Stimulated activated CD4-positive, alpha-beta T cell treated with anti-CD3 and anti-CD28 coated beads, TNF-alpha, amount 100 ng/mL, for 1 hour (primary cell): ENCODE measurements around the gene NECAB2.

Experiments used
- DNase-seq, 3 donors: peaks; one replicate each; pipeline ENCODE4 v3.0.0-alpha.2; 2020; ENCODE audit warnings: low read depth in 3 of 3, low spot score in 1 of 3

Gene NECAB2

GRCh38 chr16:83951544-83951943 is 16.5 kb upstream of the NECAB2 start:
- no peak for DNase-seq

- DNase-seq: no peak
Measured at GRCh38 chr16:83952587-83952939, 15.5 kb upstream of the NECAB2 start.

GRCh38 chr16:83952940-83953795 is 14.9 kb upstream of the NECAB2 start, which contains the start of gene OSGIN1:
OSGIN1 (plus strand) TSS chr16:83953240; CDS start chr16:83957672, 4,432 bp downstream.
- DNase-seq: peak in 1 of 3 donors; percentile 72

GRCh38 chr16:83953796-83954576 is 14.1 kb upstream of the NECAB2 start:
- DNase-seq: no peak

- no peak for DNase-seq
Measured at GRCh38 chr16:83954577-83955016, 13.4 kb upstream of the NECAB2 start.

- no peak for DNase-seq
Measured at GRCh38 chr16:83955218-83956130, 12.6 kb upstream of the NECAB2 start.

- peak; percentile 16 to 65 (median 34) for DNase-seq
Measured at GRCh38 chr16:83956336-83957289, 11.4 kb upstream of the NECAB2 start.

GRCh38 chr16:83957296-83957855 is 10.7 kb upstream of the NECAB2 start:
- DNase-seq: no peak

GRCh38 chr16:83958137-83958845 is 9.8 kb upstream of the NECAB2 start:
- no peak for DNase-seq

GRCh38 chr16:83958846-83959565 is 9.0 kb upstream of the NECAB2 start:
- DNase-seq: no peak

- no peak for DNase-seq
Measured at GRCh38 chr16:83959656-83960434, 8.2 kb upstream of the NECAB2 start.

GRCh38 chr16:83960521-83961249 is 7.4 kb upstream of the NECAB2 start:
- no peak for DNase-seq

GRCh38 chr16:83961591-83961990 is 6.5 kb upstream of the NECAB2 start:
- no peak for DNase-seq

GRCh38 chr16:83963277-83964119 is 4.5 kb upstream of the NECAB2 start:
- DNase-seq: no peak

- DNase-seq: no peak
Measured at GRCh38 chr16:83964684-83965443, 3.2 kb upstream of the NECAB2 start.
